Islet precursor cell (in vitro differentiated cells): ENCODE data around the gene S100A9.

Experiments used
- DNase-seq: peaks from one replicate; pipeline ENCODE4 v3.0.0-alpha.2; 2018

The S100A9 gene

GRCh38 chr1:153345187-153346076 is 12.2 kb upstream of the S100A9 start:
- DNase-seq, result peak; percentile 42

- no peak for DNase-seq
Measured at GRCh38 chr1:153346077-153346723, 11.5 kb upstream of the S100A9 start.

- peak; percentile 20 for DNase-seq
Measured at GRCh38 chr1:153347049-153347448, 10.6 kb upstream of the S100A9 start.

GRCh38 chr1:153347856-153348255 is 9.8 kb upstream of the S100A9 start:
- peak; percentile 22 for DNase-seq

GRCh38 chr1:153348511-153349362 is 8.9 kb upstream of the S100A9 start, which contains the start of gene PGLYRP4:
Gene PGLYRP4 (minus strand): TSS chr1:153348841. CDS start chr1:153347932, 909 bp downstream.
- DNase-seq, result peak; percentile 54

GRCh38 chr1:153349363-153350320 is 8.0 kb upstream of the S100A9 start:
- peak; percentile 41 for DNase-seq

GRCh38 chr1:153350321-153350957 is 7.2 kb upstream of the S100A9 start:
- DNase-seq, result peak; percentile 26

- peak; percentile 73 for DNase-seq
Measured at GRCh38 chr1:153352523-153352922, 5.1 kb upstream of the S100A9 start.

- DNase-seq, result peak; percentile 80
Measured at GRCh38 chr1:153353226-153353947, 4.3 kb upstream of the S100A9 start.

- DNase-seq, result peak; percentile 26
Measured at GRCh38 chr1:153354515-153355193, 3.0 kb upstream of the S100A9 start.

GRCh38 chr1:153355445-153356071 is 2.1 kb upstream of the S100A9 start:
- DNase-seq, result peak; percentile 91

GRCh38 chr1:153356392-153357075 is 1.1 kb upstream of the S100A9 start:
- DNase-seq, result peak; percentile 41

GRCh38 chr1:153357076-153357852 is 390 bp upstream of the S100A9 start:
- DNase-seq, result peak; percentile 51

GRCh38 chr1:153358691-153358975 is 979 bp downstream of the S100A9 start:
- peak; percentile 7 for DNase-seq

GRCh38 chr1:153359241-153359640 is 1.6 kb downstream of the S100A9 start:
- peak; percentile 23 for DNase-seq

- no peak for DNase-seq
Measured at GRCh38 chr1:153360190-153360589, 2.5 kb downstream of the S100A9 start.

- DNase-seq, result peak; percentile 35
Measured at GRCh38 chr1:153360592-153361479, 3.2 kb downstream of the S100A9 start.
